Endothelial cell of umbilical vein (primary cell): ENCODE measurements around the gene FAM13C. TPM values are rescaled to one million over a fixed set of nuclear protein-coding genes. Genes with fewer than 3 reads are reported as not detected.

Source experiments
- BruUV-seq: library from RNA; stranded (reverse); fragments of 400-500 nt; replicated peaks from 2 replicates; lab custom pipeline; 2021; lab: Mats Ljungman, UMichigan
- CTCF ChIA-PET: fragments of 300-600, 350-600 bp; sonication (Branson Sonifier 250); formaldehyde crosslinking; loops from one replicate; lab custom pipeline; 2021; ENCODE audit warnings: antibody characterized with exemption, inconsistent platforms; lab: Charles Lee
- POLR2A ChIA-PET: fragments of 300-600, 350-600 bp; sonication (Branson Sonifier 250); formaldehyde crosslinking; loops from one replicate; lab custom pipeline; 2021; ENCODE audit warnings: antibody characterized with exemption, inconsistent platforms; lab: Charles Lee
- DNase-seq: peaks from one replicate; pipeline ENCODE4 v3.0.0-alpha.2; 2011; ENCODE audit warnings: low read depth, low spot score
- FAIRE-seq: peaks from 2 replicates; lab custom pipeline; 2011; peaks lifted over from hg19 to GRCh38; lab: Jason Lieb, UNC
- H2AFZ ChIP-seq: 2 replicates; pipeline ENCODE4 v1.6.0; 2012; ENCODE audit warnings: low read depth, low read length, control low read depth, inconsistent platforms
- H3K27ac ChIP-seq: 2 replicates; pipeline ENCODE4 v1.5.1; 2011; ENCODE audit warnings: low read depth, mild to moderate bottlenecking, control low read depth, low read length, moderate library complexity; ENCODE audit not compliant: insufficient read depth
- H3K27me3 ChIP-seq, 2 experiments: 2 replicates each; pipeline versions ENCODE4 v1.6.0 to v1.6.1; 2011; ENCODE audit warnings: low read length in 2 of 2, mixed read lengths in 1 of 2; ENCODE audit not compliant: control insufficient read depth in 2 of 2, insufficient read depth in 2 of 2
- H3K36me3 ChIP-seq, 2 experiments: 2 replicates in 1 of 2; 3 replicates in 1 of 2; pipeline ENCODE4 v1.5.1; 2011; ENCODE audit warnings: low read length in 2 of 2, mild to moderate bottlenecking in 1 of 2, moderate library complexity in 1 of 2; ENCODE audit not compliant: control insufficient read depth in 2 of 2, insufficient read depth in 2 of 2; ENCODE audit errors: extremely low read depth in 1 of 2
- H3K4me1 ChIP-seq: 3 replicates; pipeline ENCODE4 v1.5.1; 2011; ENCODE audit warnings: mild to moderate bottlenecking, low read length; ENCODE audit not compliant: control insufficient read depth, insufficient read depth; ENCODE audit errors: extremely low read depth
- H3K4me2 ChIP-seq: 2 replicates; pipeline ENCODE4 v1.6.1; 2011; ENCODE audit warnings: low read length, control low read depth, mixed read lengths; ENCODE audit not compliant: insufficient read depth
- H3K4me3 ChIP-seq, 3 experiments: fragments of 200-600 bp in 1 of 3; sonication (generic), shearing (Covaris generic) in 1 of 3; replicated peaks in 1 of 3; 2 replicates each; pipeline ENCODE4 v1.5.1; 2011 to 2016; ENCODE audit warnings: control low read depth in 3 of 3, low read length in 3 of 3, mild to moderate bottlenecking in 2 of 3, inconsistent platforms in 1 of 3, low read depth in 1 of 3, moderate library complexity in 1 of 3; ENCODE audit not compliant: insufficient read depth in 1 of 3
- H3K79me2 ChIP-seq: 2 replicates; pipeline ENCODE4 v1.6.0; 2012; ENCODE audit warnings: low read length, inconsistent platforms; ENCODE audit not compliant: control insufficient read depth, insufficient read depth
- H3K9ac ChIP-seq: replicated peaks from 2 replicates; pipeline ENCODE3; 2011; ENCODE audit warnings: low read length, control low read depth; ENCODE audit not compliant: insufficient read depth; ENCODE audit errors: extremely low read depth
- H3K9me1 ChIP-seq: replicated peaks from 3 replicates; pipeline ENCODE4 v1.6.0; 2011; ENCODE audit warnings: mild to moderate bottlenecking, low read length; ENCODE audit not compliant: control insufficient read depth, insufficient read depth; ENCODE audit errors: extremely low read depth
- H3K9me3 ChIP-seq: replicated peaks from 2 replicates; pipeline ENCODE4 v1.5.1; 2012; ENCODE audit warnings: low read length, inconsistent platforms; ENCODE audit not compliant: control insufficient read depth, insufficient read depth
- H4K20me1 ChIP-seq: replicated peaks from 2 replicates; pipeline ENCODE3; 2011; ENCODE audit warnings: mild to moderate bottlenecking, low read length; ENCODE audit not compliant: control insufficient read depth, insufficient read depth; ENCODE audit errors: extremely low read depth
- EZH2 ChIP-seq: IDR thresholded peaks from 2 replicates; pipeline ENCODE4 v1.6.1; 2012; ENCODE audit warnings: borderline replicate concordance, low read depth, mild to moderate bottlenecking, moderate library complexity, low read length, inconsistent platforms; ENCODE audit not compliant: severe bottlenecking
- FOS ChIP-seq: IDR thresholded peaks from 2 replicates; pipeline ENCODE4 v1.6.1; 2011; ENCODE audit warnings: mild to moderate bottlenecking, low read length, moderate library complexity, borderline replicate concordance; ENCODE audit not compliant: insufficient read depth
- JUN ChIP-seq: IDR thresholded peaks from 2 replicates; pipeline ENCODE4 v1.6.1; 2011; ENCODE audit warnings: borderline replicate concordance, low read depth; ENCODE audit not compliant: insufficient read length, insufficient read depth
- MAX ChIP-seq: IDR thresholded peaks from 2 replicates; pipeline ENCODE4 v1.6.1; 2011; ENCODE audit not compliant: insufficient read depth, insufficient read length
- MYC ChIP-seq: IDR thresholded peaks from one replicate; pipeline ENCODE4 v1.6.1; 2011; ENCODE audit warnings: mild to moderate bottlenecking, low read depth, low read length
- POLR2A ChIP-seq: IDR thresholded peaks from 2 replicates; pipeline ENCODE4 v1.6.1; 2012; ENCODE audit warnings: low read depth, mild to moderate bottlenecking, control low read depth, low read length
- POLR2AphosphoS5 ChIP-seq: IDR thresholded peaks from 2 replicates; pipeline ENCODE4 v1.6.1; 2012; ENCODE audit warnings: low read depth, mild to moderate bottlenecking, control low read depth, low read length, moderate library complexity; ENCODE audit not compliant: insufficient read depth
- dilution Hi-C: fragments of 300-500 bp; cut with MboI; formaldehyde crosslinking; loops from one replicate; pipeline ENCODE4 v1.15.0; 2019; ENCODE audit warnings: low sequenced_read_pairs; ENCODE audit not compliant: extremely low pct_ligation_motif_present
- intact Hi-C: fragments of 100-400 bp; cut with micrococcal nuclease; formaldehyde crosslinking; loops from one replicate; pipeline ENCODE4 v1.10.0; 2022
- polyA plus RNA-seq, 4 experiments: library from polyadenylated mRNA; depleted of rRNA in 3 of 4; stranded (reverse) in 3 of 4; unstranded in 1 of 4; fragments of >200 nt; gene quantifications; 2 replicates each; pipeline versions ENCODE4 v1.2.1 to v1.2.3, GENCODE V29; 2011 to 2012; ENCODE audit warnings: missing spikeins in 1 of 4
- total RNA-seq: library from RNA; stranded (reverse); gene quantifications from 2 replicates; pipeline ENCODE4 v1.2.3, GENCODE V29; 2021
- TF ChIP-seq, protein P1 (sequence below), 2 donors: IDR thresholded peaks; 1 replicate in 1 of 2; 2 replicates in 1 of 2; pipeline ENCODE4 v1.5.1; 2011; ENCODE audit warnings: low read length in 2 of 2, mild to moderate bottlenecking in 2 of 2, moderate library complexity in 2 of 2, control low read depth in 1 of 2, inconsistent platforms in 1 of 2, low read depth in 1 of 2; ENCODE audit not compliant: insufficient read depth in 1 of 2; ENCODE audit errors: extremely low read depth in 1 of 2

FAM13C gene
- total and polyA plus RNA-seq, 2 donors (not counting 3 experiments of a cell fraction or from before 2014, with no cell fraction given) = 0.03 TPM; not detected in 1

GRCh38 chr10:59290448-59290847 is 71.9 kb downstream of the FAM13C start:
- no peak overlapping the region for H3K27ac ChIP-seq
- ChIA-PET POLR2A (no interaction called here), CTCF (no interaction called here)
- no peak overlapping the region for H3K9ac ChIP-seq
- H2AFZ ChIP-seq = no peak overlapping the region
- H3K4me3 ChIP-seq = no peak overlapping the region
- no peak overlapping the region for H3K4me2 ChIP-seq
- H3K79me2 ChIP-seq = no peaks in the 10 kb centered on the region
- BruUV-seq = no TSS peak
- no peak for DNase-seq
- H4K20me1 ChIP-seq = no peaks in the 10 kb centered on the region
- intact Hi-C loops (no loop called here), dilution Hi-C loops (no loop called here)
- no peaks in the 10 kb centered on the region for H3K9me1 ChIP-seq
- no peaks in the 10 kb centered on the region for H3K9me3 ChIP-seq
- no peak for FAIRE-seq
- H3K27me3 ChIP-seq = no peaks in the 10 kb centered on the region
- TF ChIP-seq POLR2A (no peak), POLR2AphosphoS5 (no peak), FOS (no peak), JUN (no peak)
- TF ChIP-seq, protein P1, sequence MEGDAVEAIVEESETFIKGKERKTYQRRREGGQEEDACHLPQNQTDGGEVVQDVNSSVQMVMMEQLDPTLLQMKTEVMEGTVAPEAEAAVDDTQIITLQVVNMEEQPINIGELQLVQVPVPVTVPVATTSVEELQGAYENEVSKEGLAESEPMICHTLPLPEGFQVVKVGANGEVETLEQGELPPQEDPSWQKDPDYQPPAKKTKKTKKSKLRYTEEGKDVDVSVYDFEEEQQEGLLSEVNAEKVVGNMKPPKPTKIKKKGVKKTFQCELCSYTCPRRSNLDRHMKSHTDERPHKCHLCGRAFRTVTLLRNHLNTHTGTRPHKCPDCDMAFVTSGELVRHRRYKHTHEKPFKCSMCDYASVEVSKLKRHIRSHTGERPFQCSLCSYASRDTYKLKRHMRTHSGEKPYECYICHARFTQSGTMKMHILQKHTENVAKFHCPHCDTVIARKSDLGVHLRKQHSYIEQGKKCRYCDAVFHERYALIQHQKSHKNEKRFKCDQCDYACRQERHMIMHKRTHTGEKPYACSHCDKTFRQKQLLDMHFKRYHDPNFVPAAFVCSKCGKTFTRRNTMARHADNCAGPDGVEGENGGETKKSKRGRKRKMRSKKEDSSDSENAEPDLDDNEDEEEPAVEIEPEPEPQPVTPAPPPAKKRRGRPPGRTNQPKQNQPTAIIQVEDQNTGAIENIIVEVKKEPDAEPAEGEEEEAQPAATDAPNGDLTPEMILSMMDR (IDR thresholded peaks at IDR 0.05; ENCODE audit: extremely low read depth in 1 of 2, insufficient read depth in 1 of 2, low read depth in 1 of 2, low read length in 2 of 2) = no peak
- H3K4me1 ChIP-seq = no peaks in the 10 kb centered on the region
- H3K36me3 ChIP-seq = no peaks in the 10 kb centered on the region

GRCh38 chr10:59289853-59290252 is 72.5 kb downstream of the FAM13C start:
- Histone ChIP-seq H3K36me3 (no peaks in the 10 kb centered on the region), H3K9me3 (no peaks in the 10 kb centered on the region), H3K4me2 (no peak overlapping the region), H2AFZ (no peak overlapping the region), H4K20me1 (no peaks in the 10 kb centered on the region), H3K9me1 (no peaks in the 10 kb centered on the region), H3K79me2 (no peaks in the 10 kb centered on the region), H3K9ac (no peak overlapping the region), H3K4me3 (no peak overlapping the region), H3K4me1 (no peaks in the 10 kb centered on the region), H3K27ac (no peak overlapping the region), H3K27me3 (no peaks in the 10 kb centered on the region)
- FAIRE-seq = no peak
- DNase-seq = no peak
- intact Hi-C loops (no loop called here), dilution Hi-C loops (no loop called here)
- BruUV-seq = no TSS peak
- ChIA-PET POLR2A (no interaction called here), CTCF (no interaction called here)
- TF ChIP-seq EZH2 (no peak), POLR2A (no peak), MAX (no peak), MYC (no peak), FOS (no peak), JUN (no peak)
